Left ventricle myocardium inferior (tissue), 1 donor: ENCODE data around the gene H2BW1. TPM values are rescaled to one million over a fixed set of nuclear protein-coding genes. Genes with fewer than 3 reads are reported as not detected.
"Not testable (repeated sequence)": the region's sequence is repeated elsewhere in the genome, so short reads cannot be mapped to it uniquely, and the experiment has no call there.

Experiments used
- DNase-seq: peaks from one replicate; pipeline ENCODE4 v3.0.0-alpha.2; 2020
- H3K27ac ChIP-seq: fragments of 200-600 bp; replicated peaks from 2 replicates; pipeline ENCODE4 v1.8.0; 2021
- H3K27me3 ChIP-seq: fragments of 200-600 bp; 2 replicates; pipeline ENCODE4 v1.8.0; 2021; ENCODE audit warnings: low read depth
- H3K36me3 ChIP-seq: fragments of 200-600 bp; 2 replicates; pipeline ENCODE4 v1.8.0; 2021
- H3K4me1 ChIP-seq: fragments of 200-600 bp; 2 replicates; pipeline ENCODE4 v1.8.0; 2021
- H3K4me3 ChIP-seq: fragments of 200-600 bp; 2 replicates; pipeline ENCODE4 v1.8.0; 2021; ENCODE audit warnings: mild to moderate bottlenecking, moderate library complexity
- H3K9me3 ChIP-seq: fragments of 200-600 bp; replicated peaks from 2 replicates; pipeline ENCODE4 v1.8.0; 2021
- CTCF ChIP-seq: fragments of 200-600 bp; IDR thresholded peaks from 2 replicates; pipeline ENCODE4 v1.8.0; 2021; ENCODE audit warnings: antibody characterized with exemption, mild to moderate bottlenecking, borderline replicate concordance
- intact Hi-C: fragments of 100-400 bp; cut with micrococcal nuclease; formaldehyde crosslinking; loops from one replicate; pipeline ENCODE4 v1.11.0; 2022
- total RNA-seq: library from RNA; stranded (reverse); fragmentation: NEBNext Ultra II Directional; extraction: Animal tissue kit (Norgen Biotek cat#: 25700); gene quantifications from one replicate; pipeline ENCODE4 v1.2.1, GENCODE V29; 2021
- donor health status: DM: no; HTN: yes; CAD: no; lungs with severe emphysema.

Gene H2BW1
- total RNA-seq, 1 donor from 2014 or later, result not detected

- H3K9me3 ChIP-seq, result no peaks in the 10 kb centered on the region
- H3K27ac ChIP-seq, result no peak within 1 kb of the TSS
- H3K36me3 ChIP-seq, result no peaks in the 10 kb centered on the region
- intact Hi-C loops, result no loop called here
- DNase-seq, result no peak
- H3K4me3 ChIP-seq, result no peak within 1 kb of the TSS
- no peaks in the 10 kb centered on the region for H3K4me1 ChIP-seq
- no peak for TF ChIP-seq CTCF
- H3K27me3 ChIP-seq, result no peaks in the 10 kb centered on the region
Observed at GRCh38 chrX:104039689-104040505, 26.4 kb upstream of the H2BW1 start, which contains the start of gene H2BW2. TSS of gene H2BW2 (plus strand) at chrX:104039956. CDS start at chrX:104039995, 39 bp downstream.

GRCh38 chrX:104018126-104018525, 4.6 kb upstream of the H2BW1 start:
- no peak for DNase-seq
- H3K36me3 ChIP-seq, result no peaks in the 10 kb centered on the region
- H3K9me3 ChIP-seq, result no peaks in the 10 kb centered on the region
- intact Hi-C loops, result no loop called here
- TF ChIP-seq CTCF, result no peak
- H3K4me3 ChIP-seq, result no peak overlapping the region
- H3K4me1 ChIP-seq, result no peaks in the 10 kb centered on the region
- no peak overlapping the region for H3K27ac ChIP-seq
- no peaks in the 10 kb centered on the region for H3K27me3 ChIP-seq

GRCh38 chrX:104015576-104015975, 2.1 kb upstream of the H2BW1 start:
- H3K9me3 ChIP-seq, intact Hi-C loops, H3K4me3 ChIP-seq, DNase-seq, H3K27me3 ChIP-seq, H3K36me3 ChIP-seq, H3K27ac ChIP-seq, H3K4me1 ChIP-seq: not testable (repeated sequence)

GRCh38 chrX:104013158-104013557, 350 bp downstream of the H2BW1 start:
- Histone ChIP-seq H3K27me3 (no peaks in the 10 kb centered on the region), H3K4me3 (no peak overlapping the region), H3K27ac (no peak overlapping the region), H3K4me1 (no peaks in the 10 kb centered on the region), H3K9me3 (no peaks in the 10 kb centered on the region), H3K36me3 (no peaks in the 10 kb centered on the region)
- no peak for TF ChIP-seq CTCF
- no peak for DNase-seq
- intact Hi-C loops, result no loop called here

- no peaks in the 10 kb centered on the region for H3K9me3 ChIP-seq
- no peaks in the 10 kb centered on the region for H3K36me3 ChIP-seq
- DNase-seq, result no peak
- no peak for TF ChIP-seq CTCF
- no peak overlapping the region for H3K27ac ChIP-seq
- intact Hi-C loops, result no loop called here
- no peaks in the 10 kb centered on the region for H3K27me3 ChIP-seq
- H3K4me1 ChIP-seq, result no peaks in the 10 kb centered on the region
- H3K4me3 ChIP-seq, result no peak overlapping the region
Observed at GRCh38 chrX:104008831-104009230, 4.7 kb downstream of the H2BW1 start.

- intact Hi-C loops, result no loop called here
- no peak for DNase-seq
- Histone ChIP-seq H3K9me3 (no peaks in the 10 kb centered on the region), H3K4me3 (no peak overlapping the region), H3K4me1 (no peaks in the 10 kb centered on the region), H3K27ac (no peak overlapping the region), H3K36me3 (no peaks in the 10 kb centered on the region), H3K27me3 (no peaks in the 10 kb centered on the region)
- no peak for TF ChIP-seq CTCF
Observed at GRCh38 chrX:103999234-103999633, 14.3 kb downstream of the H2BW1 start.

GRCh38 chrX:103983508-103983907, 30.0 kb downstream of the H2BW1 start:
- intact Hi-C loops, H3K27me3 ChIP-seq, H3K4me3 ChIP-seq, H3K27ac ChIP-seq, DNase-seq, H3K9me3 ChIP-seq, H3K36me3 ChIP-seq, H3K4me1 ChIP-seq: not testable (repeated sequence)

GRCh38 chrX:103962411-103963278, 50.9 kb downstream of the H2BW1 start, which contains the start of gene TMSB15B:
TSS of gene TMSB15B (plus strand) at chrX:103962627.
- H3K27ac ChIP-seq, H3K4me3 ChIP-seq, H3K9me3 ChIP-seq, H3K4me1 ChIP-seq, H3K36me3 ChIP-seq, intact Hi-C loops, H3K27me3 ChIP-seq, DNase-seq: not testable (repeated sequence)
